ENCODE results near the gene CCR5AS.
"Not testable (repeated sequence)": the region's sequence is repeated elsewhere in the genome, so short reads cannot be mapped to it uniquely, and the experiment has no call there.

Gene CCR5AS

DNA sequence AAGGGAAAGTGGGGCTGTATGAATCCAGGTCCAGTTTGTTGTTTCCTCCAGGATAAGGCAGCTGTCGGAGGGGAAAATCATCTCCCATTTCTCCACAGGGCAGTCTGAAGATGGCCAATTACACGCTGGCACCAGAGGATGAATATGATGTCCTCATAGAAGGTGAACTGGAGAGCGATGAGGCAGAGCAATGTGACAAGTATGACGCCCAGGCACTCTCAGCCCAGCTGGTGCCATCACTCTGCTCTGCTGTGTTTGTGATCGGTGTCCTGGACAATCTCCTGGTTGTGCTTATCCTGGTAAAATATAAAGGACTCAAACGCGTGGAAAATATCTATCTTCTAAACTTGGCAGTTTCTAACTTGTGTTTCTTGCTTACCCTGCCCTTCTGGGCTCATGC is 1.1 kb upstream of the CCR5AS start:
- peak overlapping the region; percentile 91 for H3K4me2 ChIP-seq
- peaks cover 44% of the 10 kb centered on the region for H3K4me1 ChIP-seq
- H3K27ac ChIP-seq: peak overlapping the region; percentile 75
- no peaks in the 10 kb centered on the region for H4K20me1 ChIP-seq
- H3K9me3 ChIP-seq: no peaks in the 10 kb centered on the region
- peak overlapping the region; percentile 62 for H3K4me3 ChIP-seq
- no peaks in the 10 kb centered on the region for H3K27me3 ChIP-seq
- peak overlapping the region; percentile 60 for H3K9ac ChIP-seq
- no peaks in the 10 kb centered on the region for H3K36me3 ChIP-seq
- TF ChIP-seq Cebpa-rat (IDR thresholded peaks at IDR 0.05): no peak

DNA sequence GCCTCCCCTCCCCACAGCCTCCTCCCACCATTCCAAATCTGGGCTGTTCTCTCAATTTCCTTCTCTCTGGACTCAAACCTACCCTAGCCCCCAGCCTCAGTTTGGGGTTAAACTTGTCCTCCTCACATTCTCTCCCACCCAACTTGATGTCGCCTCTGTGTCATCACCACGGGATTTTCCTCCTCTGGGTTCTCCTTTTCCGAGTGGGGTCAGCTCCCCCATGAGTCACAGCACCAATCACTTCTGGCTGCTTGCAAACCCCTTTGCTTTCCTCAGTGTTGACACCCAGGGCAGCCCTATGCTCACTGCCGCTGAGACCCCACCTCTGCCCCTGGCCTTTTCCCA is 451 bp downstream of the CCR5AS start:
- Histone ChIP-seq H3K4me2 (peak overlapping the region; percentile 91), H3K4me1 (peaks cover 37% of the 10 kb centered on the region), H3K9me3 (no peaks in the 10 kb centered on the region), H3K36me3 (no peaks in the 10 kb centered on the region), H3K27me3 (no peaks in the 10 kb centered on the region), H3K4me3 (no peak overlapping the region), H4K20me1 (no peaks in the 10 kb centered on the region), H3K9ac (peak overlapping the region; percentile 60; the same call in 1 of the 2 replicates), H3K27ac (peak overlapping the region; percentile 75)
- TF ChIP-seq Cebpa-rat (IDR thresholded peaks at IDR 0.05): no peak

DNA sequence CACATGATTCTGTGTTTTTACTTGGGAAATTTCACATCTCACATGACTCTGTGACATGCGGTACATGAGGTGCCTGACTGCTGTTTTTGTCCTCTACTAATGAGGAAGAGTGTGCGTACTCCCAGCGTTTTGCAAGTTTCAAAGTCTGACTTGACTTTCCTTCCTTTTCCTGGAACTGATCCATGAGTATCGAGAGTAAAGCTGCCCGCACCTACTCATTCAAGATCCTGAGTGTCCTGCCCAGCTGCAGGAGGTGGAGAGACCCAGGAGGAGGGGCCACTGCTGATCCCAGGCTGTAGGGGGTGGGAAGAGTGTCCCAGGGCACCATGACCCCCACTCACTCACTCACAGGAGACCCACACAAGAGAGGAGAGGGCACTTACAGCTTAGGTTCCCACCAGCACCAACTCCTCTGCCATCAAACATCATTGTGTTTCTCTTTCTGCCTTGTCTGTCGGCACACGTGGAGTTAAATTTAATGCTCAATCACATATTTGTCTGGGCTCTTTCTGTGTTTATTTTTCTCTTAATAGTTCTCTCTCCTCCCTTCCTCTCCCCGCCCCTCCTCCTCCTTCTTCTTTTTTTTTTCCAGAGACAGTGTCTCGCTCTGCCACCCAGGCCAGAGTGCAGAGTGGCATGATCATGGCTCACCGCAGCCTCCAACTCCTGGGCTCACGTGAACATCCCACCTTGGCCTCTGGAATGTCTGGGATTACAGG is 1.4 kb downstream of the CCR5AS start:
- Histone ChIP-seq H3K36me3 (no peaks in the 10 kb centered on the region), H3K27ac (no peak overlapping the region), H3K9me3 (no peaks in the 10 kb centered on the region), H3K4me1 (peaks cover 37% of the 10 kb centered on the region), H3K27me3 (no peaks in the 10 kb centered on the region), H3K4me2 (peak overlapping the region; percentile 91; the same call in 1 of the 2 replicates), H3K9ac (no peak overlapping the region), H4K20me1 (no peaks in the 10 kb centered on the region), H3K4me3 (no peak overlapping the region)
- TF ChIP-seq Cebpa-rat (IDR thresholded peaks at IDR 0.05): no peak

DNA sequence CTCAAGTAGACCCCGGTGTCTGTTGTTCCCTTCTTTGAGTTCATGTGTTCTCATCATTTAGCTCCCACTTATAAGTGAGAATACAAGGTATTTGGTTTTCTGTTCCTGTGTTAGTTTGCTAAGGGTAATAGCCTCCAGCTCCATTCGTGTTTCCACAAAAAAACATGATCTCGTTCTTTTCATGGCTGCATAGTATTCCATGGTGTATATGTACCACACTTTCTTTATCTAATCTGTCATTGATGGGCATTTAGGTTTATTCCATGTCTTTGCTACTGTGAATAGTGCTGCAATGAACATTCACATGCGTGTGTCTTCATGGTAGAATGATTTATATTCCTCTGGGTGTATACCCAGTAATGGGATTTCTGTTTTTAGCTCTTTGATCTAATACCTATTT is 4.0 kb downstream of the CCR5AS start:
- not testable (repeated sequence) for H3K9me3 ChIP-seq, H3K9ac ChIP-seq, H3K4me2 ChIP-seq, H4K20me1 ChIP-seq, H3K36me3 ChIP-seq, H3K27ac ChIP-seq, H3K27me3 ChIP-seq, H3K4me3 ChIP-seq
- peaks cover 28% of the 10 kb centered on the region for H3K4me1 ChIP-seq

DNA sequence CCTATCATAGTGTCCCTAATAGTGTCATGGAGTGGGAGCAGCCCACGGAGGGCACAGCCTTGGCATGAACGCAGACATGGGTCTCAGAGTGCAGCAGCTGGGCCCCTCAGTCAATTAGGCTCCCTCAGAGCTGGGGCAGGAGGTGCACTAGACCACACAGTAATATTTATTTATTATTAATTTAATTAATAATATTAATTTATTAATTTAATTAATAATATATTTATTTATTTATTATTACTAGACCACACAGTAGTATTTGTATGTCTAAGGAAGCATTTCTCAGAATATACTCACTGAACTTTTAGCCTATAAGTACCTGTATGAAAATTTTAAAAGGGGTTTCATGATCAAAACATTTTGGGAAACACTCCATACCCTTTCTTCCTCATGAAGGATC is 5.3 kb downstream of the CCR5AS start:
- Histone ChIP-seq H3K27me3 (no peaks in the 10 kb centered on the region), H4K20me1 (no peaks in the 10 kb centered on the region), H3K27ac (no peak overlapping the region), H3K4me1 (peaks cover 15% of the 10 kb centered on the region), H3K4me2 (no peak overlapping the region), H3K9me3 (no peaks in the 10 kb centered on the region), H3K4me3 (no peak overlapping the region), H3K9ac (no peak overlapping the region), H3K36me3 (no peaks in the 10 kb centered on the region)
- no peak for TF ChIP-seq Cebpa-rat (IDR thresholded peaks at IDR 0.05)

DNA sequence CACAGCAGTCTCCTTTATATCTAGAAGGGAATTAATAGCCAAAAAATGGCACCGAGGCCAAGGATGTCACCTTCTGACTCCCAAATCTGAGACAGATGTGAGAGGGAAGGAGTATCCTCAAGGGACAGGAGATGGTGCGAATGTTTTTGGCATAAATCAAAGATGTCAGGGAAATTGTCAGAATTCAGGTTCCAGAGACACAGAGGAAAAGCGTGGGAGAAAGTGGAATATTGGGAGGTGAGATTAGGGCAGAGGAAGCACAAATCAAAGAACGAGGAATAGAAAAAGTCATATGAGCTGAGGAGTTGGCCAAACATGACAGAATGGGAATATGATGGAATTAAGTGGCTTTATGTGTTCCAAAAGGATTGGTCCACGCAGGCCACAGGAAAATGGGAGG is 6.0 kb downstream of the CCR5AS start:
- Histone ChIP-seq H3K4me2 (no peak overlapping the region), H3K4me3 (no peak overlapping the region), H4K20me1 (no peaks in the 10 kb centered on the region), H3K27me3 (no peaks in the 10 kb centered on the region), H3K9ac (no peak overlapping the region), H3K4me1 (peaks cover 15% of the 10 kb centered on the region), H3K9me3 (no peaks in the 10 kb centered on the region), H3K36me3 (no peaks in the 10 kb centered on the region), H3K27ac (no peak overlapping the region)
- TF ChIP-seq Cebpa-rat (IDR thresholded peaks at IDR 0.05): no peak

DNA sequence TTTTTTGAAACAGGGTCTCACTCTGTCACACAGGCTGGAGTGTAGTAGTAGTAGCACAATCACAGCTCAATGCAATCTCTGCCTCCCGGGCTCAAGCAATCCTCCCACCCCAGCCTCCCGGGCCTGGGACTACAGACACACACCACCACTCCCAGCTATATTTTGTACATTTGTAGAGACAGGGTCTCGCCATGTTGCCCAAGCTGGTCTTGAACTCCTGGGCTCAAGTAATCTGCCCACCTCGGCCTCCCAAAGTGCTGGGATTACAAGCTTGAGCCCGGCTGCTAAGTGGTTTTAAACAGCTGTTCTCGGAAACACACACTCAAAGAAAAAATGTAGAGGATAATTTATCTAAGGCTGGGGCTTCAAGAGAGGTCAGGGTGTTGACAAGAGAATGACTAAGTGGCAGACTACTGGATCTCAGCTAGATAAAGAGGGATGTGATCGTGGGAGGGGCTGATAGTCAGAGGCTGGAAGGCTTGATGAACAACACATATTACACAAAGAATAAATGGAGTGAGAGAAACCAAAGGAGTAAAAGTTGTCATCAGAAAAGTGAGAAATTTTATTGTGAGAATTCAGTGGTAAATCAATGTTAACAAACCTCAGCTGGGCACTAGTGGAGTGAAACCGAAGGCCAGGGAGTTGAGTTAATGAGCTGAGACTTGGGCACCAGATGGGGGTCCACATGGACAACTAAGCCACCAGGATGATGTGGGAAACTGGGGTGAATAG is 6.7 kb downstream of the CCR5AS start:
- H3K4me2 ChIP-seq: no peak overlapping the region

DNA sequence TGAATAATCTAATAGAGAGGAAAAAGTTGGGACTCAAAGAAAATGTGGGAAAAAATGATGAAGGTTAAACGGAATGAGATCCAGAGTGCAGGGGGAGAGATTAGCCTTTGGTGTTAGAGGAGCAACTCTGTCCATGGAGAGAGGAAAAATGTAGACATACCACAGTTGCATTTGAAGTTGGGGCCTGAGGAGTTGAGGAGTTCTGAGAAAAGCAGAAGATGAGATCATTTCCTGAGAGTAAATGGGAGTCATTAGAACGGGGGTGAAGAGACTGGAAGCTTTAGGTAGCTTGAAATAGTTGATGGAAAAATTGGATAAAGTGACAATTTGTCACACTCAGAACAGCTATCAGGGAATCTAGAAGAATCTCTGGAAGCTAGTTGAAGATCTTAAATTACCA is 7.3 kb downstream of the CCR5AS start:
- Histone ChIP-seq H3K27me3 (no peaks in the 10 kb centered on the region), H3K9ac (no peak overlapping the region), H3K9me3 (no peaks in the 10 kb centered on the region), H3K27ac (no peak overlapping the region), H3K4me1 (peaks cover 8% of the 10 kb centered on the region), H3K4me3 (no peak overlapping the region), H3K36me3 (no peaks in the 10 kb centered on the region), H4K20me1 (no peaks in the 10 kb centered on the region), H3K4me2 (no peak overlapping the region)
- no peak for TF ChIP-seq Cebpa-rat (IDR thresholded peaks at IDR 0.05)

More for the DNA sequence above, 6.7 kb downstream of the CCR5AS start:
- Histone ChIP-seq H3K27ac (no peak overlapping the region), H3K9ac (no peak overlapping the region), H3K27me3 (no peaks in the 10 kb centered on the region), H4K20me1 (no peaks in the 10 kb centered on the region), H3K4me1 (peaks cover 9% of the 10 kb centered on the region), H3K4me3 (no peak overlapping the region), H3K36me3 (no peaks in the 10 kb centered on the region), H3K9me3 (no peaks in the 10 kb centered on the region)
- TF ChIP-seq Cebpa-rat (IDR thresholded peaks at IDR 0.05): no peak

DNA sequence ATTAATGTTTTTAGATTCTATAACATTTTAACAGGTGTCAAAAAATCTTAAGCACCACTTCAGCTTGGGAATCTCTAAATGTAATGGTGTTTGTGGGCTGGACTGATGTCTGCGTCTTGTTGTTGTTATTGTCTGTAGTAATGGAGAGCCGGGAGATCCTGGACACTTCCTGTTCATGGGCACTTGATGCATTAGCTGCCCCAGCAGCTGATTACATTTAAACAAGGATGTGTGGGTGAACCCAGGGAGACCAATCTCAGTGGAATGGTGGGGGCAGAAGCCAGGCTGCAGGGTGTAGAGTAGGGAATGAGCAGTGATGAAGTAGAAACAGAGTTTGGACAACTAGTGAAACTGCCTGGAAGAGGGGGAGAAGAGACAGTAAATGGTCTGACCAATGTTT is 7.8 kb downstream of the CCR5AS start:
- H3K4me1 ChIP-seq: peaks cover 8% of the 10 kb centered on the region
- TF ChIP-seq Cebpa-rat (IDR thresholded peaks at IDR 0.05): no peak
- H3K27ac ChIP-seq: no peak overlapping the region
- no peak overlapping the region for H3K4me2 ChIP-seq
- H3K9me3 ChIP-seq: no peaks in the 10 kb centered on the region
- H4K20me1 ChIP-seq: no peaks in the 10 kb centered on the region
- H3K9ac ChIP-seq: no peak overlapping the region
- no peaks in the 10 kb centered on the region for H3K27me3 ChIP-seq
- no peak overlapping the region for H3K4me3 ChIP-seq
- H3K36me3 ChIP-seq: no peaks in the 10 kb centered on the region

DNA sequence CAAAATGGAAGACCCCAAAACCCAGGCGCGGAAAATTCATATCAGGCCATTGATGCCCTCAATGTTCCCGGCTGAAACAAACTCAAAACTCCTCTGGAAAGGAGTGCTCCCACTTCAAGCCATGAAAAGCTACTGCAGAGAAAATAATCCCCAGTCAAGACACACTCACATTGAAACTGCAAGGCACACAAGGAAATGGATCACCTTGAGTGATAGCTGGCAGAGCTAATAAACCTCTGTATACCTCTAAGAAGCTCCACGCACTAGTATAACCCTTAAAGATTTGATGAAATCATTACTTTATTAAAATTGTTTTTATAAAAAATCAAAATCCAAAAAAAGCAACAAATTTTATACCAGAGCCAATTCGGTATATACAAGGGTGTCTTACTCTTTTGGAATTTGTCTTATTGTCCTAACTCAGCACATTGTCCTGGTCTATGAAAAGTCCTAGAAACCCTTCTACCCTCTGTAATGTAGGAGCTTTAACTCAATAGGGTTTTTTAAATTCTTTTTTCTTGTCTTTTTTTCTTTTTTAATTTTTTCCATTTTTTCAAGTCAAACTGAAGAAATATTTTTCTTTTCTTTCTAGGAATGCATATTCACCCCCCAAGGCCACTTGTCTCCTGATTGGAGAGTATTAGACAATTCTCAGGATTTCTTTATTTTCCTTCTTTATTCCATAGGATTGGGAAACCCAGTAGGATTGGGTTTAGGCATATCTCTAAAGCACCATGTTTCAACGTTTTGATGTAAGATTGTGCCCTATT is 8.5 kb downstream of the CCR5AS start:
- H3K9ac ChIP-seq: no peak overlapping the region
- no peak overlapping the region for H3K4me2 ChIP-seq
- no peaks in the 10 kb centered on the region for H3K9me3 ChIP-seq
- H3K4me3 ChIP-seq: no peak overlapping the region
- TF ChIP-seq Cebpa-rat (IDR thresholded peaks at IDR 0.05): no peak
- H3K4me1 ChIP-seq: peaks cover 8% of the 10 kb centered on the region
- H3K27me3 ChIP-seq: no peaks in the 10 kb centered on the region
- no peaks in the 10 kb centered on the region for H3K36me3 ChIP-seq
- no peak overlapping the region for H3K27ac ChIP-seq
- no peaks in the 10 kb centered on the region for H4K20me1 ChIP-seq
